HCT116 (cell line): ENCODE data around the gene ZNG1C.
"Not testable (repeated sequence)": the region's sequence is repeated elsewhere in the genome, so short reads cannot be mapped to it uniquely, and the experiment has no call there.

Experiments
- CBX3 ChIP-seq: IDR thresholded peaks from 2 replicates; pipeline ENCODE4 v1.6.1; 2012; ENCODE audit warnings: low read depth
- EZH2 ChIP-seq: fragments of 200-600 bp; sonication (generic); IDR thresholded peaks from 2 replicates; pipeline ENCODE4 v1.6.1; 2017; ENCODE audit warnings: antibody characterized with exemption, mixed run types

DNA sequence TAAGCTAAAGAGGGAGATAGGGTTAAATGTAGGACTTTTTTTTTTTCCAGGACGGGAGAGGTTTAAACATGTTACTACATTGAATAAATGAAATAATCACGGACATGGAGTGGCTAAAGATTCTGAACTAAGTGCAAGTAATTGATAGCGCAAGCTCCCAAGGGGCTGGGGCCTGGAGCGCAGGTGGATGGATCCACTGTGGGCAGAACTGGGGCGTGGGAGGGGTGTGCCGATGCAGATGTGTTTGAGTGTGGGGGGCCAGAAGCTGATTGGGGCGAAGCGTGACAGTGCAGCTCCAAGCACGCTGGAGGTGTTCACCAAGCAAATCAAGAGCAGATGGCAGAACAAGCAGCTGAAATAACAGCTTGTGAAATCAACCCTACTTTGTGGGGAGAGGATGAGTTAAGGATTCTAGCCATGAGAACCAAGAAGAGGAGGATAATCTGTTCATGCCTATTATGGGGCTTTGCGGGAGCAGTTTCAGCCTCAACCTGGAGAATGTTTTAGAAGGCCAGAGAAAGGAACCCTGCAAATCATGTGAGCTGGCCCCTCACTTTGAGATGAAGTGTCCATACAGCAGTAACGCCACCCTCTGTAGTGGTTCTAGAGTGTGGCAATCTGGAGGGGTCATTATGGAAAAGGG is 88.9 kb downstream of the ZNG1C start:
- TF ChIP-seq EZH2, CBX3: not testable (repeated sequence)
